Measurements from ENCODE around the gene SAMM50. TPM values are rescaled to one million over a fixed set of nuclear protein-coding genes. Genes with fewer than 3 reads are reported as not detected.
A peak's percentile ranks its signal among the peaks of the same experiment; 100 is the strongest.

The SAMM50 gene
- total RNA-seq, 4 donors from 2014 or later: 31.9 to 38.3 (median 32.1) TPM

DNA sequence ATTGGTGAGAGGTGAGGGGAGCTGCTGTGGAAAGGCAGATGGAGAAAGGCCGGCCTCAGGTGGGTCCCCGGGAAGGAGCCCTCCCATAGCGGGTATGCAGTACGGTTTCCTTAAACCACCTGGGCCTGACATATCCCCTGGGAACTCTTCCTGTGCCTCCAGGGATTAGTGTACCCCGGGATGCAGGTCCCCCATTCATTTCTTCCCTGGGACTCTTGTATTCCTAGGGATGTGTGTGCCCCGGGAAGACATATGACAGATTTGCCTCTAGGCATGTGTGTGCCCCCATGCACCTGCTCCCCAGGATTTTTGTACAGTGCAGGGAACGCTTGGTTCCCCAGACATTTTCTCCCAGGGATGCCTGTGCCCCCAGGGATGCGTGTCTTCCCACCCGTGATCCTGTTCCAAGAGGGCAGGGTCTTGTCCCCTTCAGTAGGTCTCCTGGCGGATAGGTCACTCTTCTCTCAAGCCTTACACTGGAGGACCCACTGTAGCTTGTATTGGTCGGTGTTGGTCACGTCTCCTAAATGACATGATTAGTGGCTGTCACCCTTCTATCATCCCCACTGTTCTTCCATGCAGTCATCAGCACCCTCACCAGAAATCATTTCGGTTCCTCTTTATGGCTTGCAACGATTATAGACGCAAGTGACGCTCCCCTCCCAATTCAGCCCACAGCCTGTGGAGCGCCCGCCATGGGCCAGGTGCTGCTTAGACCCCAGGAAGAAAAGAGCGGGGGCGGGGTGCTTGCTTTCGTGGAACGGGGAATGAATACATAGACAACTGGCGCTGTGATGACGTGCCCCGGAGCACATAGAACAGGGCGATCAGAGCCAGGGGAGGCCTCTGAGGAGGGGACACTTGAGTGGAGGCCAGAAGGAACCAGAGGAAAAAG is 70.2 kb downstream of the SAMM50 start:
- intact Hi-C loops (cut with DNase I): no loop called here
- Histone ChIP-seq H3K4me1 (peaks cover 4 to 17% of the 10 kb centered on the region in 2 donors), H3K36me3 (no peaks in the 10 kb centered on the region), H3K27ac (peak overlapping the region; percentile 36 to 88 (median 78)), H3K4me3 (replicated peaks in 1 of 3) (no peak overlapping the region), H3K27me3 (no peaks in the 10 kb centered on the region), H3K9me3 (no peaks in the 10 kb centered on the region)
- WGBS, 2 donors: 90 to 93% methylated on average over 26 of the region's 26 CpGs
- TF ChIP-seq, protein P1, sequence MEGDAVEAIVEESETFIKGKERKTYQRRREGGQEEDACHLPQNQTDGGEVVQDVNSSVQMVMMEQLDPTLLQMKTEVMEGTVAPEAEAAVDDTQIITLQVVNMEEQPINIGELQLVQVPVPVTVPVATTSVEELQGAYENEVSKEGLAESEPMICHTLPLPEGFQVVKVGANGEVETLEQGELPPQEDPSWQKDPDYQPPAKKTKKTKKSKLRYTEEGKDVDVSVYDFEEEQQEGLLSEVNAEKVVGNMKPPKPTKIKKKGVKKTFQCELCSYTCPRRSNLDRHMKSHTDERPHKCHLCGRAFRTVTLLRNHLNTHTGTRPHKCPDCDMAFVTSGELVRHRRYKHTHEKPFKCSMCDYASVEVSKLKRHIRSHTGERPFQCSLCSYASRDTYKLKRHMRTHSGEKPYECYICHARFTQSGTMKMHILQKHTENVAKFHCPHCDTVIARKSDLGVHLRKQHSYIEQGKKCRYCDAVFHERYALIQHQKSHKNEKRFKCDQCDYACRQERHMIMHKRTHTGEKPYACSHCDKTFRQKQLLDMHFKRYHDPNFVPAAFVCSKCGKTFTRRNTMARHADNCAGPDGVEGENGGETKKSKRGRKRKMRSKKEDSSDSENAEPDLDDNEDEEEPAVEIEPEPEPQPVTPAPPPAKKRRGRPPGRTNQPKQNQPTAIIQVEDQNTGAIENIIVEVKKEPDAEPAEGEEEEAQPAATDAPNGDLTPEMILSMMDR (IDR thresholded peaks at IDR 0.05): no peak
- TF ChIP-seq POLR2A (IDR thresholded peaks at IDR 0.05): no peak
- DNase-seq: peak in 1 of 2 donors; percentile 9

DNA sequence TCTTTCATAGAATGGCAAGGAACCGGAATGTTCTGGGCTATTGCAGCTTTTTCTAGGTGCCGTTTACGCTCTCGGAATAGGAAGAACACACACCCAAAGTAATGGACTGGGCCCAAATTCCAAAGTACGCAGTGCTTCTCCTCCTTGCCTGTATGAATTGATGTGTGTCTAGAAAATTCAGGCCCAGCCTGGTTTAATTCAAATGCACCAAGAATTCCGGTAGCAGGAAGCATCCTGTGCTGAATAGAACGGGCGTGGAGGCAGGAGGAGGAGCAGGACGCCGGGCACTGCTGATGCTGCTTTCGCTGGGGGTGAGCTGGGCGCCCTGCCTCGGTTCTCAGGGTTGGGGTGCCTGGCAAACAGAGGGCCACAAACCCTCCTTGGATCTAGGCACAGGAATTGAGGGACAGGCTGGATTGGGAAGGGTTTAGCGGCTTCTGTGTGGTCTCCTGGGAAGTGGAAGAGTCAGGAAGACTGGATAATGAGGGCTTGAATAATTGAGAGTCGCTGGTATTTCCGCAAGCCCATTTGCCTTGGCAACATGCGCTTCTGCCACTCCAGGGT is 70.9 kb downstream of the SAMM50 start:
- 80 to 84% methylated on average over 17 of the region's 17 CpGs for WGBS, 2 donors
- H3K4me1 ChIP-seq: peaks cover 4 to 24% of the 10 kb centered on the region in 2 donors
- H3K36me3 ChIP-seq: no peaks in the 10 kb centered on the region
- H3K9me3 ChIP-seq: no peaks in the 10 kb centered on the region
- H3K27ac ChIP-seq: peak overlapping the region; percentile 74 to 88 (median 78)
- no peak for TF ChIP-seq POLR2A (IDR thresholded peaks at IDR 0.05)
- TF ChIP-seq, protein P1 (IDR thresholded peaks at IDR 0.05): no peak
- no peak for DNase-seq
- H3K4me3 ChIP-seq (replicated peaks in 1 of 3): peak overlapping the region in 1 of 3 donors; percentile 1
- intact Hi-C loops (cut with DNase I): no loop called here
- H3K27me3 ChIP-seq: no peaks in the 10 kb centered on the region

DNA sequence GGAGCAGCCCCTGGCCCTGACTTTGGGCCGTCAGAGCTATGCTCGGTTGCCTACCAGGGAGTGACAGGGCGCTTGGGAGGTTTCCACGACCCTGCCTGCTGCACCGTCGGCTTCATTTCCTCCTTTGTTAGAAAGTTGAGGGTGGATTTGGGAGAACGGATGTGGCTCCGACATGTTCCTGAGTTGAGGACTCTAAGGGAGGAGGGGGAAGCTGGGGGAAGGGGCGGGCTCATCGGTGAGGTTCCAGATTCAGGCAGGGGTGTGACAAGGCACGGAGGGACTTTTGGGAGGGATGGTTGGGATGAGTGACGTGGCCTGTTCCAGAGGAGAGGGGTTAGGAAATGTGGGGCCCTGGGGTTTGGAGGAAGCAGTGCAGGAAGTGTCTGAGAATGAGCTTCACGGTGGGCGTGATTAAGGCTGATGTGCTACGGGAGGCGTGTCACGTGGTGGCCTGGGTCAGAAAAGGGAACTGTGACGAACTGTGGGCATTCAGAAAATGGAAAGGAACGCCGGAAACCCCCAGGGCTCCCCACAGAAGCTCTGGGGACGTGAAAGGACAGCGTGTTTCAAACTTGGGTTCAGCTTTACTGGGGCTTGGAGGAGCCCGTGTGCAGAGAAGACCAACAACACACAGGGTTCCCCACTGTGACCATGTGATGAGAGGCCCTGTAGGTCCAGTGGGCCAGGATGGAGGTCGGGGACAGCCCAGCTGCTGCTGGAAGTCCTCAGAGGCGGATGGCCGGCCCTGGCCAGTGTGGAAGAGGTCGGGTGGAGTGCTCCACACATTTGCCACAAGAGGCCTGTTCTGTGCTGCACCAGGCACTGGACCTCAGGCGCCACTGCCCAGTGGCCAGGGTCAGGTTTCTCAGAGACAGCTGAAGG is 71.6 kb downstream of the SAMM50 start:
- TF ChIP-seq POLR2A (IDR thresholded peaks at IDR 0.05): no peak
- TF ChIP-seq, protein P1 (IDR thresholded peaks at IDR 0.05): no peak
- peaks cover 4 to 30% of the 10 kb centered on the region in 2 donors for H3K4me1 ChIP-seq
- H3K27me3 ChIP-seq: no peaks in the 10 kb centered on the region
- WGBS, 2 donors: 68 to 78% methylated on average over 24 to 28 of the region's 28 CpGs
- H3K27ac ChIP-seq: peak overlapping the region; percentile 74 to 88 (median 78)
- DNase-seq: peak; percentile 40 to 48
- peak overlapping the region in 1 of 3 donors; percentile 1 for H3K4me3 ChIP-seq (replicated peaks in 1 of 3)
- H3K9me3 ChIP-seq: no peaks in the 10 kb centered on the region
- intact Hi-C loops (cut with DNase I): no loop called here
- no peaks in the 10 kb centered on the region for H3K36me3 ChIP-seq

DNA sequence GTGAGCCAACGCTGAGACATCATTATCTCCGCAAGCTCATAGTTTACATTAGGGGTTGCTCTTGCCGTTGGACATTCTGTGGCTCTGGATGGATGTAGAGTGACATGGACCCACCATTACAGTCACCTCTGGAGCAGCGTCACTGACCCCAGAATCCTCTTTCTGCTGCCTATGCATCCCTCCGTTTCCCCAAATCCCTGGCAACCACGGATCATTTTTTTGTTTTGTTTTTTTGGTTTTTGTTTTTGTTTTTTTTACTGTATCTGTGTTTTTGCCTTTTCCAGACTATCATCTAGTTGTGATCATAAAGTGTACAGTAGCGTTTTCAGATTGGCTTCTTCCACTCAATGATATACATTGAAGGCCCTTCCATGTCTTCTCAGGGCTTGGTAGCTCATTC is 72.8 kb downstream of the SAMM50 start:
- TF ChIP-seq, protein P1 (IDR thresholded peaks at IDR 0.05): no peak
- no peak for TF ChIP-seq POLR2A (IDR thresholded peaks at IDR 0.05)
- intact Hi-C loops (cut with DNase I): no loop called here
- WGBS, 2 donors: 77 to 81% methylated on average over 7 of the region's 7 CpGs
- Histone ChIP-seq H3K9me3 (no peaks in the 10 kb centered on the region), H3K36me3 (no peaks in the 10 kb centered on the region), H3K27me3 (no peaks in the 10 kb centered on the region), H3K4me1 (peaks cover 4 to 30% of the 10 kb centered on the region in 2 donors), H3K4me3 (replicated peaks in 1 of 3) (no peak overlapping the region), H3K27ac (no peak overlapping the region)
- no peak for DNase-seq

Data from thyroid gland (tissue), 4 donors.